Stimulated activated CD8-positive, alpha-beta memory T cell treated with anti-CD3 and anti-CD28 coated beads, Interleukin-15, amount 100 ng/mL, for 1 hour (primary cell): ENCODE measurements around the gene ESRRG.
"Not testable (repeated sequence)": the region's sequence is repeated elsewhere in the genome, so short reads cannot be mapped to it uniquely, and the experiment has no call there.

Experiments
- DNase-seq: peaks from one replicate; pipeline ENCODE4 v3.0.0-alpha.2; 2020; ENCODE audit warnings: low read depth

ESRRG gene

GRCh38 chr1:216563087-216563486 is 160.1 kb downstream of the ESRRG start:
- no peak for DNase-seq

DNA sequence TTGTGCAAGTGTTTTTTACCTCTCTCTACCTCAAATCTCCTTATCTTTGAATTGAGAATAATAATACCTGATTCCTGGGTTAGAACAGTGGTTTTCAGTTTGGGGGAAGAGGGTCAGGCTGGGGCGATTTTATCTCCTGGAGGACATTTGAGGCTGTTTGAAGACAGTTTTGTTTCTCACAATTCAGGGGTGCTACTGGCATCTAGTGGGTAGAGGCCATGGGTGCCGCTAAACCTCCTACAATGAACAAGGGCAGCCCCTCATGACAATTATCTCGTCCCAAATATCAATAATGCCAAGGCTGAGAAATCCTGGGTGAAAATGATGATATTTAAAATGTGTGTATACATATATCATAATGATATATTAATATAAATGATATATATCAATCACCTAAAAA is 160.8 kb downstream of the ESRRG start:
- no peak for DNase-seq

DNA sequence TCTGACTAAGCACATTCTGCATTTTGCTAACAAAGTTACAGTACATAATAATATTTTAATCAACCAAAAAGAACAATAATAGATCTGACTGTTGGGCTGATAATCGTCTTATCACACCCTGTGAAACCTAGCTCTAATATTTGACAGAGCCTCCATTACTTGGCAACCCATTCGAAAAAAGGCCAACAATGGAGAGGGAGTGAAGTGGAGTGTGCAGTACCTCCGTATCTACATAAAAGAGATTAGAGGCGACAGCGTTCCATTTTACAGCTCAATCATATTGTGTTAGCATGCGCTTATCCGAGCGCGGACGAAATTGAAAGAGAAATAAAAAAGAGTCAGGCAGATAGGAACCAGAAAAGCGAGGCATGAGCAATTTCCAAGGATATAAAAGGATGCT is 162.7 kb downstream of the ESRRG start:
- no peak for DNase-seq

GRCh38 chr1:216559359-216559758 is 163.9 kb downstream of the ESRRG start:
- DNase-seq, result no peak

GRCh38 chr1:216555653-216556052 is 167.6 kb downstream of the ESRRG start:
- no peak for DNase-seq

- DNase-seq, result no peak
Measured at GRCh38 chr1:216554934-216555333, 168.3 kb downstream of the ESRRG start.

- DNase-seq, result no peak
Measured at GRCh38 chr1:216553766-216554165, 169.5 kb downstream of the ESRRG start.

DNA sequence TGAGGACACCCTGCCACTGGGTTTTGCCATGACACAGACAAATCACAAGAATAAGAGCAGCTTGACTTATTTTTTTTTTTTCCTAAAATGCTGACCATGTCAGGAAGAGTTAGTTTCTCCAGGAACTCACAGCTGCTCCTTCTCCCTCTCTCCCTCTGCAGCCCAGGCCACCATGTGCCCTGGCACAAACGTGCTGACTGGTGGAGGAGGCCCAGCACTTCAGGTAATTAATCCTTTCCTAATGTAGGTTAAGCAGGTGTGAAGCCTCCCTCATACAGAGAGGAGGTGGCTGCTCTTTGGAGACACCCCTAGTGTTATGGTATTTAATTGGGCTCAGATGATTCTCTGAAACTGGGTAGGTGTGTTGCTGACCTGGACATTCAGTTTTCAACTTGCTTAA is 170.2 kb downstream of the ESRRG start:
- DNase-seq, result no peak

GRCh38 chr1:216549796-216550195 is 173.4 kb downstream of the ESRRG start:
- DNase-seq, result no peak

- no peak for DNase-seq
Measured at GRCh38 chr1:216542741-216543140, 180.5 kb downstream of the ESRRG start.

DNA sequence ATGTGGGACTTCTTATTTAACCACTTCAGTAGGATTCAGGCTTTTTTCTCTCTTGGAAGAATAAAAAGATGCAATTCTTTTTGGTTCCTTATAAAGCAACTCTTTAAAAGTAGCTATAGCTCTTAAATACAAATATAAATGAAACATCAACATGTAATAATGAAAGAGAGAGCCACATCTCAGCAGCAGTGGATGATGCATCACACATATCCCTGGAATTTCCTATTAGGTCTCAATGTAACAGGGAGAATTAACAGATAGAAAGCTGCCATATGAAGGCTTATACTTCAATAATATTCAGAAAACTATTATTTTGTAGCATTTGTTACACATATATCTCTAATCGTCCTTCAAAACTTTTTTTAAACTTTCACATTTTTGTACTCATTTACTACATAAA is 181.0 kb downstream of the ESRRG start:
- DNase-seq, result no peak

- no peak for DNase-seq
Measured at GRCh38 chr1:216535751-216536150, 187.5 kb downstream of the ESRRG start.

- no peak for DNase-seq
Measured at GRCh38 chr1:216535059-216535458, 188.2 kb downstream of the ESRRG start.

GRCh38 chr1:216533776-216534175 is 189.5 kb downstream of the ESRRG start:
- no peak for DNase-seq

- DNase-seq, result no peak
Measured at GRCh38 chr1:216532251-216532798, 190.9 kb downstream of the ESRRG start.

GRCh38 chr1:216531263-216532239 is 191.7 kb downstream of the ESRRG start:
- DNase-seq, result no peak

DNA sequence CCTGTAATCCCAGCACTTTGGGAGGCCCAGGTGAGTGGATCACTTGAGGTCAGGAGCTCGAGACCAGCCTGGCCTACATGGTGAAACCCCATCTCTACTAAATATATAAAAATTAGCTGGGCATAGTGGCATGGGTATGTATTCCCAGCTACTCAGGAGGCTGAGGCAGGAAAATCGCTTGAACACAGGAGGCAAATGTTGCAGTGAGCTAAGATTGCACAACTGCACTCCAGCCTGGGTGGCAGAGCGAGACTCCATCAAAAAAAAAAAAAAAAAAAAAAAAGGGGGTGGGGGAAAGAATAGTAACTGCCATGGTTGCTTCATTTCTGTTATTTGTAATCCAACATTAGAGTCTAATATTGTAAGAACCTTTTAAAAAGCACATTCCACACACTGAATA is 193.4 kb downstream of the ESRRG start:
- not testable (repeated sequence) for DNase-seq

DNA sequence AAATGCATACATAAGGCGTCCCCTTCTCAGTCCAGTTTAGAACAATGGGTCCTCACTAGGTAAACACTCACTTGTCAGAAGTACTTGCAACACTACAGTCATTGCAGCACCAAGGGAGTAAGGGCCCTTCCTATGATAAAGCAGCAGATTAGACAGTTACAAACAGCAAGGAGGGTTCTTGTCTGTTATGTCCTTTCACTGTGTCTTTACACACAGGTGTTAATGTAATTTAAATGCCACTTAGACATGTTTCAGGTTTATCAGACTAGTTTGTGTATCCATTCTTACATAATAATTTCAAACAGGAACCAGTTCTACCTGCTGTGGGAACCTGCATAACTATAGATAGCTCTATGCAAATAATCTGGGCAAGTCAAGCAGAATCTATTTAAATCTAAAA is 194.4 kb downstream of the ESRRG start:
- DNase-seq, result no peak

DNA sequence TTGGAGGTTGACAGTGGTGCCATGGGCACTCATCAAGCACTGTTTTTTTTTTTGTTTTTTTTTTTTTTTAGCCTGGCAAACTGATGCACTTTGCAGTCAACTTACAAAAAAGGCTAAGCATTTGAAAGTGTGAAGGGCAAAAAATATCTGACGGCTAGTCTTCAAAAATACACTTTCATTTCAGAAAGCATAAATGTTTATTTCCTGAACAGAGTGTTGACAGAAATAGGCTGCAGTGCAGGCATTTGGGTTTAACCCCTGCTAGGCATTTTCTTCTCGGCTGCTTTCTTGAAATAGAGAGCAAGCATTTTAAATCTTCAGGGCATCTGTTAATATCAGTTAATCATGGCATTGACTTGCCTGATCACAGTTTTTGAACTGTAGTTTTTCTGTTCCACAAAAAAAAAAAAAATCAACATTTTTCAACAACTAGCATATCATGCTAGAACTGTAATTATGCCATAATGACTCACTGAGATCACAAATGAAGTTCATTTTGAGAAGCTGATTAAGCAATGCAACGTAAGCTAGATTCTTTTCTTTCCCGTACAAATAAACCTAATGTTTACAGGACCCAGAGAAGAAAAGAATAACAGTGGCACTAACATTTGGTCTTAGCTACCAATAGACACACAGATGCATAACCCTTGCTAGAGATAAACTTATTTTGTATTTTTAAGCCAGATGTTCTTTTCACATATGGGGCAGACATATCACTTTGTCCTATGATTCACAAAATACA is 199.6 kb downstream of the ESRRG start:
- no peak for DNase-seq

DNA sequence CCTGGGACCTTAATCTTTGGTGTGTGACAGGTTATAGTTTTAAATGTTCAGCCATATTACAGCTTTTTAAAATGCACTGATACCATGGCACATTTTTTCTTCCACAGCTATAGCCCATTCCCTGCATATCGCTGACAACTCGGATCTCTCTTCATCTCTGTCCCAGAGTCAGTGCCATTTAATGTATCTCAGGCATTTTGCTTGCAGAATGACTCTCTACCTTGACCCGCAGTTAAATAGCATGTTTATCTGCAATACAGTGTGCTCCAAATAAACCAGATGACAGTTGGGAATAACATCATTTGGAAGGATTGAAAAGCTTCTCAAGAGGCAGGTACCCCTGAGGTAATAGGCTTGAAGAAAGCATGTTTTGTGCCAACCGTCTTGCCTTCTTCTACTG is 200.2 kb downstream of the ESRRG start:
- DNase-seq, result no peak

DNA sequence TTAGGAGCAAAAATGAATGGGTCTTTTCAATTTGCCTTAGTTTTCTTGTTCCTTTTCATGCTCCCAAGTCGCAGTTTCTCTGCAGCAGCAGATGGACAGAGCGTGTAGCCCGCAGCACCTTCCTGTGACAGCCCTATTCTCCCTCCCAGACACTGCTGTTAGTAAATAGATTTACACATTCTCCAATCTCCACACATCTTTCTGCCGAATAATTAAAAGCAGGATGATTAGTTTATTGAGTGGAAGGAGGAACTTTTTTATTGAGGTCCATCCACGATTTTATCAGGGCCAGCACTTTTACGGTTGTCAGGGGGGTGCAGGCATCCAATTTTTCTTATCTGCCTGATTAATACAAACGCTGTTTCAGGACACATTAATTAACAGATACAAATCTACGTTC is 201.8 kb downstream of the ESRRG start:
- DNase-seq, result no peak

GRCh38 chr1:216518844-216519627 is 204.2 kb downstream of the ESRRG start:
- no peak for DNase-seq
